Pancreas (tissue), 10 donors: Measurements from ENCODE around the gene ZNF282. TPM values are rescaled to one million over a fixed set of nuclear protein-coding genes. Genes with fewer than 3 reads are reported as not detected.
A peak's percentile ranks its signal among the peaks of the same experiment; 100 is the strongest.

Experiments used
- ATAC-seq, 4 donors: fragments of 200-7000 bp; cut with Tn5 transposase; one replicate each; pipeline versions ENCODE4 v1.8.0 to v1.9.1; 2020; ENCODE audit warnings: mild to moderate bottlenecking in 4 of 4, moderate library complexity in 4 of 4
- DNase-seq, 6 donors: peaks; one replicate each; pipeline ENCODE4 v3.0.0-alpha.2; 2020
- FAIRE-seq: peaks from 2 replicates; lab custom pipeline; 2012; peaks lifted over from hg19 to GRCh38; lab: Jason Lieb, UNC
- H3K27ac ChIP-seq, 4 donors: fragments of 200-600 bp; sonication (generic); 1 replicate in 3 of 4; 2 replicates in 1 of 4; pipeline versions ENCODE4 v1.5.0 to v1.8.0; 2020
- H3K27me3 ChIP-seq, 4 donors: fragments of 200-600 bp; one replicate each; pipeline ENCODE4 v1.8.0; 2021
- H3K36me3 ChIP-seq, 3 donors: fragments of 200-600 bp; sonication (generic) in 1 of 3; one replicate each; pipeline versions ENCODE4 v1.5.0 to v1.8.0; 2020 to 2021
- H3K4me1 ChIP-seq, 3 donors: fragments of 200-600 bp; one replicate each; pipeline ENCODE4 v1.8.0; 2021
- H3K4me3 ChIP-seq, 4 donors: fragments of 200-600 bp; sonication (generic) in 2 of 4; one replicate each; pipeline versions ENCODE4 v1.5.0 to v1.8.0; 2020 to 2021
- H3K9me3 ChIP-seq, 4 donors: fragments of 200-600 bp; one replicate each; pipeline ENCODE4 v1.8.0; 2021
- CTCF ChIP-seq, 4 donors: fragments of 200-600 bp; sonication (generic) in 3 of 4; IDR thresholded peaks; one replicate each; pipeline versions ENCODE4 v1.5.0 to v1.8.0; 2021; ENCODE audit warnings: antibody characterized with exemption in 4 of 4
- WGBS, 2 donors: extraction: QIAGEN DNeasy Blood & Tissue Kit; methylation state at CpG; one replicate each; pipeline ENCODE4 v1.1.7; 2013; 5-methylcytosine and 5-hydroxymethylcytosine counted together
- intact Hi-C, 3 donors: fragments of 100-400 bp; cut with DNase I; formaldehyde crosslinking; loops; one replicate each; pipeline versions ENCODE4 v1.11.1 to v1.14.2; 2022
- polyA plus RNA-seq, 2 donors: library from polyadenylated mRNA; stranded (reverse); fragments of 200-250 nt; gene quantifications; one replicate each; pipeline ENCODE4 v1.2.3, GENCODE V29; 2013
- total RNA-seq, 6 donors: library from RNA; stranded (reverse); fragmentation: NEBNext Ultra II Directional in 4 of 6; extraction: Animal tissue kit (Norgen Biotek cat#: 25700) in 4 of 6; gene quantifications; one replicate each; pipeline versions ENCODE4 v1.2.1 to v1.2.4, GENCODE V29; 2021 to 2023
- donor health status: healthy with polysubstance abuse.
- donor health status: DM: no; HTN: no; CAD: no; lungs with moderate emphysema.
- donor health status: DM: no; HTN: no; CAD: no.
- donor health status: control.
- donor health status: control.
- donor health status: Bipolar disorder and iron deficiency.
- donor health status: DM: yes; HTN: yes; CAD: no.
- donor health status: DM: no; HTN: no; CAD: no.
- donor health status: DM: no; HTN: no; CAD: no.
- donor health status: DM: yes; HTN: yes; CAD: no.

ZNF282 gene
- total RNA-seq (10 to 100 TPM; 12.1 to 19.4 (median 15.2) TPM), polyA plus RNA-seq (10 to 100 TPM; 12.9 to 14.5 TPM)

GRCh38 chr7:149195180-149196150, at the start of gene ZNF282:
Gene ZNF282, plus strand, starts transcription at chr7:149195546. Its CDS starts 44 bp downstream, at chr7:149195590.
- H3K4me3 ChIP-seq = peak within 1 kb of the TSS; percentile 68 to 89 (median 81)
- 0% methylated on average over 63 to 97 of the region's 97 CpGs for WGBS, 2 donors
- ATAC-seq = peak; percentile 99
- H3K27me3 ChIP-seq = no peaks in the 10 kb centered on the region
- intact Hi-C loops = no loop called here
- H3K9me3 ChIP-seq = no peaks in the 10 kb centered on the region
- H3K36me3 ChIP-seq = peaks cover 0 to 22% (median under 1%) of the 10 kb centered on the region in 3 donors
- peaks cover 6 to 7% (median 7%) of the 10 kb centered on the region in 3 donors for H3K4me1 ChIP-seq
- no peak for FAIRE-seq
- H3K27ac ChIP-seq = peak within 1 kb of the TSS; percentile 76 to 89 (median 84)
- TF ChIP-seq CTCF (IDR thresholded peaks at IDR 0.05) = peak; percentile 39 to 56 (median 48)
- peak; percentile 91 to 97 (median 92) for DNase-seq

- Histone ChIP-seq H3K9me3 (no peaks in the 10 kb centered on the region), H3K27me3 (no peaks in the 10 kb centered on the region), H3K4me1 (peaks cover 0 to 32% (median 0%) of the 10 kb centered on the region in 3 donors), H3K4me3 (peak within 1 kb of the TSS; percentile 84 to 94 (median 88)), H3K27ac (peak within 1 kb of the TSS; percentile 75 to 90 (median 86)), H3K36me3 (no peaks in the 10 kb centered on the region)
- DNase-seq (peak in 5 of 6 donors; percentile 63 to 90 (median 77)), FAIRE-seq (no peak), ATAC-seq (peak; percentile 89 to 92 (median 91))
- intact Hi-C loops = no loop called here
- WGBS, 2 donors = 1% methylated on average over 47 to 79 of the region's 79 CpGs
- peak; percentile 50 to 90 (median 71) for TF ChIP-seq CTCF (IDR thresholded peaks at IDR 0.05)
These were observed 48.1 kb upstream of the ZNF282 start, which contains the start of gene ZNF398 for GRCh38 chr7:149147072-149147751. Gene ZNF398, plus strand, starts transcription at chr7:149147453. Its CDS starts 290 bp downstream, at chr7:149147743.

- H3K4me1 ChIP-seq = peaks cover 0 to 32% (median 0%) of the 10 kb centered on the region in 3 donors
- no peak for FAIRE-seq
- ATAC-seq = peak; percentile 42 to 64 (median 57)
- no peak for TF ChIP-seq CTCF (IDR thresholded peaks at IDR 0.05)
- no peaks in the 10 kb centered on the region for H3K27me3 ChIP-seq
- DNase-seq = peak; percentile 37 to 85 (median 54)
- intact Hi-C loops = no loop called here
- H3K4me3 ChIP-seq = peak overlapping the region; percentile 84 to 94 (median 88)
- 0% methylated on average over 68 to 86 of the region's 86 CpGs for WGBS, 2 donors
- peak overlapping the region; percentile 75 to 90 (median 86) for H3K27ac ChIP-seq
- no peaks in the 10 kb centered on the region for H3K36me3 ChIP-seq
- H3K9me3 ChIP-seq = no peaks in the 10 kb centered on the region
These were observed 47.3 kb upstream of the ZNF282 start for GRCh38 chr7:149147752-149148653.

- H3K9me3 ChIP-seq = no peaks in the 10 kb centered on the region
- DNase-seq (no peak), FAIRE-seq (no peak), ATAC-seq (no peak)
- H3K27me3 ChIP-seq = no peaks in the 10 kb centered on the region
- H3K36me3 ChIP-seq = peaks cover 0 to 2% (median 0%) of the 10 kb centered on the region in 3 donors
- WGBS, 2 donors = 24 to 50% methylated on average over 4 of the region's 4 CpGs
- H3K4me1 ChIP-seq = peaks cover 0 to 19% (median 0%) of the 10 kb centered on the region in 3 donors
- H3K27ac ChIP-seq = no peak overlapping the region
- intact Hi-C loops = no loop called here
- no peak overlapping the region for H3K4me3 ChIP-seq
- no peak for TF ChIP-seq CTCF (IDR thresholded peaks at IDR 0.05)
These were observed 44.4 kb upstream of the ZNF282 start for GRCh38 chr7:149150981-149151380.
